HL-60/S4 treated with phorbol 12-myristate 13-acetate at 8.2 ng/mL for 4 days and 3 days (cell line): ENCODE results near the gene HOXC10.

Experiments
- in situ Hi-C: fragments of 300-500 bp; cut with MboI; formaldehyde crosslinking; loops from 2 replicates; pipeline ENCODE4 v1.15.0; 2022; ENCODE audit warnings: low sequenced_read_pairs

Gene HOXC10

DNA sequence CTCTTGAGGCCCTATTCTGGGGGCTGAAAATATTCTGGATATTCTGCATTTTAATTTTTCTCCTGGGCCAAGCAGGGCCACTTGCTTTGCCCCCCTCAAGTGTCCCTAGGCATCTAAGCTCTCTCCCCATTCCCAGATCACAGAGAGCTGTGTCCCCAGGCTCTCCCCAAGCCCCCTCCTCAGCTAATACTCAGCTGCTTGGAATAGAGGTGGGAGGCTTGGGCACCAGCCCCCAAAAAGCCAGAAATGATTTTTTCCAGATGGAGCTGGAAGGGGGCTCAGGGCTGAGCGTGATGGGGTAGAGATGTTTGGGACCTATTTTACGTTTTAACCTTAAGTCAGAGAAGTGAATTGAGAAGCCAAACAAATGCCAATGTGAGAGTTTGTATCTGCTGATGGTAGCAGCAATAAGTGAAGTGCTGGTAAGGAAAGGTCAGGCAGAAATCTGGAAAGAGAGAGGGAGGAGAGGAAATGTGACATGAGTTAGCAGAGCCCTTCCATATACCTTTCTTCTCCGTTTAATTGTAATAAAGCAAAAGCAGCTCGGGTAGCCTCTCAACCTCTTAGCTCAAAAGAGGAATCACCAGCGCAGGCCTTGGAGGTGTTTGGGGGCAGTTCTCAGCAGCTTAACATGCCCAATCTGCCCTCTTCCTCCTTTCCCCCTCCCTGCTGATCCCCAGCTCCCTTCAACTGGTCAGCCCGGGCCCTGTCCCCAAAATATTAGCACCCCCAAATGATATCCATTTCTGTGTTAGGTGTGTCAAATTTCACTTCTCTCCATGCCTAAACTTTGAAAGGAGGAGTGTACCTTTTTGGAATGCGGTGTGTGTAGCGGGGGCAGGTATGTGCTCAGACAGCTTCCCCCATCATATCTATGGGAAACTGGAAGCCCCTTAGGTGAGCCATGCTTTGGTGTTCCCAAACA is 38.3 kb downstream of the HOXC10 start:
- in situ Hi-C loops, result no loop called here

DNA sequence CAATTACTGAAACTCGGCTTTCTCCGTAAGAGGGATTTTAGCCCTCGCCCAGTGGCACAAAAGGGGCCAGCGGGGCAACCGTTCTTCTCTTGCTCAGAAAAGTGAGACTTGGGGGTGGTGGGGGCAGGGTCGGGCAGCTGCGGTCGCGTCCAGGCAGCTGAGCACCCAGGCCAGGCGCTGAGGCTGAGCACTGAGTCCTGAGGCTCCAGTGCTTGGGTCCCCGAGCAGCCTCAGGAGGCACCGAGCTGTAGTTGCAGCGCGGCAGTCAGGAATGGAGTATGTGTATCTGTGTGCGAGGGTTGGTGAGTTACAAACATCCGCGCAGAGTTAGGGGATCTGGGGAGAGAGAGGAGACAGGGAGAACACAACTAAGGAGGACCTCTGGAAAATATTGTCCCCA is 39.2 kb downstream of the HOXC10 start:
- in situ Hi-C loops, result no loop called here

DNA sequence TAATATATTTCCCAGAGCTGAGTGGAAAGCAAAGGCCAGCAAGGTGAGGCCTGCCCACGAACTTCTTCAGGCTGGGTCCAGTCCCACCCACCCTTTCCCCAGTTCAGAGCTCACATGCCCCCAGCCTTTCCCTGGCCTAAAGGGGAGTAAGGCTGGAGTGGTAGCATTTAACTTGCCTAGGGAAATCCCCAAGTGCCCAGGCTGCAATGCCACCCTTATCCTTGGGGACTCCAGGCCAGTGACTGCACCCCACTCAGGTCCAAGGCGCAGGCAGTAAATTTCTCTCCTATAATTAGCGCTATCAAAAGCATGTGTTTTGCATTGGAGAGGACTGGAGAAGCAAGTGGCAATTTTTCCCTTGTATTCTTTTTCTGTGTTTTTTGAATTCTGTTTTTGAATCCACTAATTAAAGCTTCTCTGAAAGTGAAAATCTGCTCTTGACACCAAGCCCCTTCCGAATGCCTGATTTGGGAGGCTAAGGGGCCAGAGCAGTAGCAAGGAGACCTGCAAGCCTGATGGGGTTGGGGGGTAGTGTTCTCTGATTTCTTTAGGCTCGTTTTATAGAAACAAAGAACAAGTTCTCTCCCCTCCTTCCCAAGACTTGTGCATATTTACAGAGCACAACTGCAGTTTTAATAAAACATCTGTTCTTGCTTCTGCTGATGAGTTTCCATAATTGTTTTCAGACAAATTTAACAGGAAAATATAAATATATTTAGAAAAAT is 39.8 kb downstream of the HOXC10 start:
- in situ Hi-C loops, result no loop called here

DNA sequence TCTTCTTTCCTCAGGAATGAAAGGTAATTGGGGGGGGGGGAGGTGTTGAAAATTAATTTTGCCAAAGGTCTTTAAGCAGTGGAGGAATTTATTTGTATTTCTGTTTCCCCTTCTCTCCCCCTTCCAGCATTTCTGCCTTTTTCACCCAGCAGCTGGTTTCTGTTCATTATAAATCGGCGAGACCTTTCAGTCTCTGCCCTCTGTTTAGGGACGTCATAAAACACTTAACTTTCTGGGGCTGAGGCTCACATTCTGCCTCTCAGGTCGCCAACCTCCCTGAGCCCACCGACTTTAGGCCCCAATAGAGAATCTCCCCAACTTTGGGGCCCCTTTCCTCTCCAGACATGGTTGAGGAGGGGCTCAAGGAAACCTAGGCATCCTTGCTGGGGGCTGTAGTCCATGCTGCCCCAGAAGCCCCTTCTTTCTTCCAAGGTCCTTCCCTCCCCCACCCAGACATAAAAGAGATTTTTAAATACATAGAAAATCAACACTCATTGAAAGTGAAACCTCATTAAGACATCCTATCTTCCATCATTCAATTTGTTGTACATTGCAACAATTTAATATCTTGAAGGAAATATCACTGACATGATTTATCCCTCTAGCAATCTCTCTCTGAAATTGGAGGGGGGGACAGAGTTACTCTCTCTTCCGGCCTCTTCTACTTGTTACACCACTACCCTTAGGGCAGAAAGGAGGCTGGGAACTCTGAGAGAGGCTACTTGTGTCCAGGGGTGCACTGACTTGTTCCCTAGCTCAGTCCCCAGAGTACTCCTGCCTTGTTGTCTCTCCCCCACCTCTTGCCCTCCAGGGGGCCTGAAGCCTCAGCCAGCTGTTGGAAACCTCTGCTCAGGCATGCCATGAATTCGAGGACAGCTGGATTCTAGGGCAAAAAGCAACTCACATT is 40.8 kb downstream of the HOXC10 start:
- in situ Hi-C loops, result no loop called here

DNA sequence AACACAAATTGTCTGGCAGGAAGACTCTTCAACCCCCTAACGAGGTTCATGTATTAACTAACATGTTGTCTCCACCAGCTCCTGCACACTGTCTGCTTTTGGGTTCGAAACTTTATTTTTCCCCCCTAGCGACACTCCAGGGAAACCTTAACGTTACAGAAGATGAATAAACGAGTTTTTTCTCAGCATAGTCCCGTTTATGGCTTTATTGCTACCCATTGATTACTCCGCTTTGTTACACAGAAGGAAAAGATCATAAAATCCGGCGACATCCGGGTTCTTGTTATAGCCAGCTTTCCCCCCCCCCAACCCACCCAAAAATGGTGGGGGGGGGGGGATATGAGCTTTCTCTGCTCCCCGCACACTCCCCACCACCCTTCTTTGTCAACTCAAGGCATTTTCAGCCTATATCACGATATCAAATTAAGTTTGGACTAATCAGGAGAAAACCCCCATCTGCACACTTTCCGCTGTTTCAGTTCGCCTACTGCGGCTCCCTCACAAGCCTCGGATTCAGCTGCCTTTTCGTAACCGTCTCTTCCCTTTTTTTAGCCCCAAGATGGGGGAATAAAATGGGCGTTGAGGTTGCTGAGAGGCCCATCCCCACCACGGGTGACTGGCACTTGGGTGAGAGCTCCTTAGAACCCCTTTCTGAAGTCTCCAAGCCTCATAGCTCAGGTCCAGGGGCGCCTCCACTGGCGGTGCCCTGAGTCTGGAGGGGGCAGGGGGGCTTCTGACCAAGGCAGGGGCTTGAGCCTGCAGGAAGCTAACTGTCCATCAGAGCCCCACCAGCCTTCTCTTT is 41.9 kb downstream of the HOXC10 start:
- in situ Hi-C loops, result no loop called here

DNA sequence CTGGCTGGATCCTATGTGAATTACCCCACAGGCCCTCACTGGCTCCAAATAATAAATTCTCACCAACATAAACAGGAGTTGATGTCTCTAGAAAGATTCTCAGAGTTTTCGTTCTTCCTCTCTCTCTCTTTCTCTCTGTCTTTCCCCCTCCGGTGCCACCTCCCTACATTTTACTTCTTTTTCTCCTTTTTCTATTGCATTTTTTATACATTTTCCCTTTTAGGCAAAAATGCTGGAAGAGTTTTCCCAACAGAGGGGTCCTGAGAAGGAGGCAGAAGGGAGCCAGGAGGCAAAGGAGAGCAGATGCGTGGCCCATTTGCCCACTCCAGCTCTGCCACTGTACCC is 42.5 kb downstream of the HOXC10 start:
- in situ Hi-C loops, result no loop called here

DNA sequence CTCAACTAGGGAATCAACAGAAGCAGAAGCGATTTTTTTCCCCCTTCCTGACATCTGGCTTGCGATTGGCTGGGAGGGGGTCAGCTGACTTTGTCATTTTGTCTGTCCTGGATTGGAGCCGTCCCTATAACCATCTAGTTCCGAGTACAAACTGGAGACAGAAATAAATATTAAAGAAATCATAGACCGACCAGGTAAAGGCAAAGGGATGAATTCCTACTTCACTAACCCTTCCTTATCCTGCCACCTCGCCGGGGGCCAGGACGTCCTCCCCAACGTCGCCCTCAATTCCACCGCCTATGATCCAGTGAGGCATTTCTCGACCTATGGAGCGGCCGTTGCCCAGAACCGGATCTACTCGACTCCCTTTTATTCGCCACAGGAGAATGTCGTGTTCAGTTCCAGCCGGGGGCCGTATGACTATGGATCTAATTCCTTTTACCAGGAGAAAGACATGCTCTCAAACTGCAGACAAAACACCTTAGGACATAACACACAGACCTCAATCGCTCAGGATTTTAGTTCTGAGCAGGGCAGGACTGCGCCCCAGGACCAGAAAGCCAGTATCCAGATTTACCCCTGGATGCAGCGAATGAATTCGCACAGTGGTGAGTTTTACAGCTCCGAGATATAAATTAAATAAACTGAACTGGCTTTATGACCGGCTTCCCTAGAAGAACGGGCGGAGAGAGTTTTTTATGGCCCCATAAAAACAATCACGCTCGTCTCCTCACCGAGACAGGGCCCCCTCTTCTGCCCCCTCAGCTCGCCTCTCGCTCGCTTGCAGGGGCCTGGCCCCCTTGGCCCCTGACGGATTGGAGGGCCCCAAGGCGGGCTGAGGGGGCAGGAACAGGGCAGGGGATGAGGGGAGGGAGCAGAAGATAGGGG is 43.6 kb downstream of the HOXC10 start, which contains the start of gene HOXC6:
TSS of gene HOXC6 (plus strand) at position 127 of the 888 bp plus-strand sequence. CDS start at position 209, 82 bp downstream.
- in situ Hi-C loops, result no loop called here

DNA sequence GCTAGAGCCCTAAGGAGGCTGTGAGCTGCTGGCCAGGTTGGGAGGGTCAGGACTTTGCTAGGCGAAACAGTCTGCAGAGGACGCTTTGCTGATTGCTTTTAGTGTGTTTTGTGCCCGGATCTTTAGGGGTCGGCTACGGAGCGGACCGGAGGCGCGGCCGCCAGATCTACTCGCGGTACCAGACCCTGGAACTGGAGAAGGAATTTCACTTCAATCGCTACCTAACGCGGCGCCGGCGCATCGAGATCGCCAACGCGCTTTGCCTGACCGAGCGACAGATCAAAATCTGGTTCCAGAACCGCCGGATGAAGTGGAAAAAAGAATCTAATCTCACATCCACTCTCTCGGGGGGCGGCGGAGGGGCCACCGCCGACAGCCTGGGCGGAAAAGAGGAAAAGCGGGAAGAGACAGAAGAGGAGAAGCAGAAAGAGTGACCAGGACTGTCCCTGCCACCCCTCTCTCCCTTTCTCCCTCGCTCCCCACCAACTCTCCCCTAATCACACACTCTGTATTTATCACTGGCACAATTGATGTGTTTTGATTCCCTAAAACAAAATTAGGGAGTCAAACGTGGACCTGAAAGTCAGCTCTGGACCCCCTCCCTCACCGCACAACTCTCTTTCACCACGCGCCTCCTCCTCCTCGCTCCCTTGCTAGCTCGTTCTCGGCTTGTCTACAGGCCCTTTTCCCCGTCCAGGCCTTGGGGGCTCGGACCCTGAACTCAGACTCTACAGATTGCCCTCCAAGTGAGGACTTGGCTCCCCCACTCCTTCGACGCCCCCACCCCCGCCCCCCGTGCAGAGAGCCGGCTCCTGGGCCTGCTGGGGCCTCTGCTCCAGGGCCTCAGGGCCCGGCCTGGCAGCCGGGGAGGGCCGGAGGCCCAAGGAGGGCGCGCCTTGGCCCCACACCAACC is 44.8 kb downstream of the HOXC10 start:
- in situ Hi-C loops, result no loop called here

DNA sequence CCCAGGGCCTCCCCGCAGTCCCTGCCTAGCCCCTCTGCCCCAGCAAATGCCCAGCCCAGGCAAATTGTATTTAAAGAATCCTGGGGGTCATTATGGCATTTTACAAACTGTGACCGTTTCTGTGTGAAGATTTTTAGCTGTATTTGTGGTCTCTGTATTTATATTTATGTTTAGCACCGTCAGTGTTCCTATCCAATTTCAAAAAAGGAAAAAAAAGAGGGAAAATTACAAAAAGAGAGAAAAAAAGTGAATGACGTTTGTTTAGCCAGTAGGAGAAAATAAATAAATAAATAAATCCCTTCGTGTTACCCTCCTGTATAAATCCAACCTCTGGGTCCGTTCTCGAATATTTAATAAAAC is 45.5 kb downstream of the HOXC10 start:
- in situ Hi-C loops, result no loop called here

DNA sequence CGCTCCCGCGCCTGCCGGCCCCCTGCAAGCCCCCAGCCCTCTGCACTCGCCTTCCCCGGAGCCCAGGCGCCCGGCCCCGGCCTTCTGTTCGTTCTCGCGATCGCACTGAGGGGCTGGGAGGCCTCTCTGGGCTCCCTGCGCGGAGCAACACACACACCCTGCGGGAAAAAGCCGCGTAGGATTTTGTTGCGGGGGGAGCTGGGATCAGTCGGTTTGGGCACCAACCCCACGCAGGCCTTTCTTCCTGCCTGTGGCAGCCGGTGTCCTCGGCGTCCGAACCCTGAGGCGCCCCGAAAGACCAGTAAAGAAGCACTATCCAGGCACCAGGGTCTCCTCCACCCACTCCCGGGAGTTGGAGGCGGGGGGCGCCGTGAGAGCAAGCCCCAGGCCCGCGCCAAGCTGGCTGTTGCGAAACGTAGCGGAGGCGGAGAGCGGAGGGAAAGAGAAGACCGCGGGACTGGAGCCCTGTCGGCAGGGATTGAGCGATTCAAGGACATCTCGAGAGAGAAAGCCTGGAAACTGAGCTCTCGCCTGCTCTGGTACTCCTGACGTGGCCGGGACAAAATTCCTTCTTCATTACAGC is 46.0 kb downstream of the HOXC10 start:
- in situ Hi-C loops, result no loop called here

DNA sequence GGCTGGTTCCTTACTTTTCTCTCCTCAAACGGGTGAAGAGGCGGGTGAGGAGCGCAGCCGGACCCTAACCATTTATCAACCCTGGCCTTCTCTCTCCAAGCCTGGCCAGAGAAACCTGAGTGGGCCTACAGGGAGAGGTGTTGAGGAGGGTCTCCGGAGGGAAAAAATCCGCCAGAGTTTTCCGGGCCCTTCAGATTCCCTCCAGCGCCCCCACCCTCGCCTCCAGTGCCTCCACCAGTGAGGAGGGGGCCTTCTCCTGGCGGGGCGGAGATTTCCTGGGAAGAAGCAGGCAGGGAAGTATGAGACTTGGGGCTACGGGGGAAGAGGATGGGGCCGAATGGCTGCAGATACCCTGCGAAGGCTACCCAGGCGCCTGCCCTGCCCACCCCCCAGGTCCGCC is 46.5 kb downstream of the HOXC10 start:
- in situ Hi-C loops, result no loop called here

DNA sequence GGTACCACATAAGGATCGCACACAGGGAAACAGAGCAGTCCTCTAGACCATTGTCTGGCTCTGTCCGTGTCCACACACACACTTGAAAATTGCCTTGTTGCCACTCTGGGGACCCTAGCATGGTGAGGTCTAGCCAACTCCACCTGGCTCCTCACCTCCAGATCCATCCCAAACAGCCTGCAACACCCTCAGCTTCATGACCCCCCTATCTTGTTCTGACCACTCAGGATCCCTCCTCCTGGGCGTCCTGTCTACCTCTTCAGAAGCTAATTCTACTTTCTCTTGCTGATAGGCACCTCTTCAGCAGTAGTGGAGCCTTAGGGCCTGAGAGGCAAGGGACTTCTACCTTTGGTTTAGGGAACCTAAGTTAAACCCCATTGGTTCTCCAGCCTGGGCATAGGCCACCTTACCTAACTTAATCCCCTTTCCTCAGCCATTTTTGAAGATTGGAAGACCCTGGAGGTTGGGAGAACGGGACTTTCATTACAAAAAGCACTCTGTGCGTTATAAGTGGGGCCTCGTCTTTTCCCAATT is 47.2 kb downstream of the HOXC10 start:
- in situ Hi-C loops, result no loop called here

DNA sequence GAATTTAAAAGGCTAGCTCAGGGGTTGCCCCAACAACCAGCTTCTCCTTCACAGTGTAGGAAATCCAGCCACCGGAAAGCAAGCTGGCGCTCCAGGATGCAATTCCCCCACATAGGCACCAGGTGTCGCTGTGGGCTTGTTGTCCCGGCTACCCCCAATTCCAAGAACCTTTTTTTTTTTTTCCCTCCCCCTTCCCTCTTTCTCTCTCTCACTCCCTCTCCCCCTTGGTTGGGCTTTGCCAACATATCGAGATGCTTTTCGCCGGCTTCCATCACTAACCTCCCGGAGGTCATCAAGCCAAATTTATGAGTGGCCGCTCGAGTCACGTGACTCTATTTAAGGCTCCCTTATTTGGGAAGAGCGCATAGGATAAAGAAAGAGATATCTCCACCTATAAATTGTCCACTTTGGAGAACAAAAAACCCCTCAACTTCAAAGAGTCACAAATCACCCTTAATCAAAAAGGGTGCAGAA is 47.7 kb downstream of the HOXC10 start, which contains the start of gene HOXC5:
TSS of gene HOXC5 (plus strand) at position 424 of the 474 bp plus-strand sequence. CDS start 73 bp downstream, outside the sequence.
- in situ Hi-C loops, result no loop called here

DNA sequence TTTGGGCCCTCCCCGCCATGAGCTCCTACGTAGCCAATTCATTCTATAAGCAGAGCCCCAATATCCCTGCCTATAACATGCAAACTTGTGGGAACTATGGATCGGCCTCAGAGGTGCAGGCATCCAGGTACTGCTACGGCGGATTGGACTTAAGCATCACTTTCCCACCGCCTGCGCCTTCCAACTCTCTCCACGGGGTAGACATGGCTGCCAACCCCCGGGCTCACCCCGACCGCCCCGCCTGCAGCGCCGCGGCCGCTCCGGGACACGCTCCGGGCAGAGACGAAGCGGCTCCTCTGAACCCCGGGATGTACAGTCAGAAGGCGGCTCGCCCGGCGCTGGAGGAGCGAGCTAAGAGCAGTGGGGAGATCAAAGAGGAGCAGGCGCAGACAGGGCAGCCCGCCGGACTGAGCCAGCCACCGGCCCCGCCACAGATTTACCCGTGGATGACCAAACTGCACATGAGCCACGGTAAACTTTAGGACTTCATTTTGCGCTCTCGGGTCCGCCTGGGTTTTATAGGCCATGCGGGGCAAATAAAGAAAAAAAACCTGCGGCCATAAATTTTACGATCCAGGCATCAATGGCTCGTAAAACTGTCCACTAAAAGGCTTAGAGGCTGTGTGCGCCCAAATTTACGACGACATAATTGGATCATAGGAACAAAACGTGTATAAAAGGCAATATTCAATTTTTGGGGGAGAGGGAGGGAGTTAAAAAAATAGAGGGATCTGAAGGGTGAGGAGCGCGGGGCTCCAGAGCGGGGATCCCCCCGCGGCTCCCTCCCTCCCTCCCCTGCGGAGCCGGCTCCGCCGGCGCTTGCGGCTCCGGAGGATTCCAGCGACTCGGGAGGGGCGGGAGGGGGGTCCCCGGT is 48.4 kb downstream of the HOXC10 start:
- in situ Hi-C loops, result no loop called here

DNA sequence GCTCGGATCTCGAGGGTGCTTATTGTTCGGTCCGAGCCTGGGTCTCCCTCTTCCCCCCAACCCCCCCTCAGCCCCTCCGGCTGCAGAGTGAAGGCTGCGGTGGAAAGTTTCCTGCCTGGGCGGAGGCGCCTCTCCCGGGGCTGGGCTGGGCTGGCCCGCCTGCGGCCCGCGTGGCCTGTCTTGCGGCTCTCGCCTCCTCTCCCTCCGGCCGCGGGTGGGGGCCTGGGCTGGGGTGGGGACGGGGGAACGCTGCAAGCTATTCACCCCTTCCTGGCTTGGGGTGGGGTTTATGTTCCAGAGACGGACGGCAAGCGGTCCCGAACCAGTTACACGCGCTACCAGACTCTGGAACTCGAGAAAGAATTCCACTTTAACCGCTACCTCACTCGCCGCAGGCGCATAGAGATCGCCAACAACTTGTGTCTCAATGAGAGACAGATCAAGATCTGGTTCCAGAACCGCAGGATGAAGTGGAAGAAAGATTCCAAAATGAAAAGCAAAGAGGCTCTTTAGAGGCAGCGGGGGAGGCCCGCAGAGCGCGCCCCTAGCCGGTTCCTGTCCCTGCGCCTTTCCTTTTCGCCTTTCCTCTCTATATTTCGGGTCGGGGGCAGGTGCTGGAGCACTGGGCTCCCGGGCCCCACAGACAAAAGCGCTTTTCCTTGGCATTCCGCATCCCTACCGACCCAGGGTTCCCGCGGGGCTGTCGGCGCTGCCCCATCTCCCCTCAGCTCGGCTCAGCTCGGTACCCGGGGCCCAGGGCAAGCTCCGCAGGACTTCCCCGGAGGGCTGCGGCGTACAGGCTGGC is 49.2 kb downstream of the HOXC10 start:
- in situ Hi-C loops, result no loop called here
